GF-D8 (cell line): ENCODE results near the gene IQGAP1.
"Not testable (repeated sequence)": the region's sequence is repeated elsewhere in the genome, so short reads cannot be mapped to it uniquely, and the experiment has no call there.

Source experiments
- DNase-seq: peaks from one replicate; lab custom pipeline; 2025; lab: John Stamatoyannopoulos, UW

Gene IQGAP1

GRCh38 chr15:90387534-90388461 is at the start of gene IQGAP1:
Gene IQGAP1 (plus strand): TSS chr15:90388242. CDS start chr15:90388342, 100 bp downstream.
- DNase-seq, result peak; percentile 91

GRCh38 chr15:90338532-90338931 is 49.5 kb upstream of the IQGAP1 start:
- DNase-seq, result no peak

- DNase-seq, result no peak
These were observed 47.7 kb upstream of the IQGAP1 start for GRCh38 chr15:90340345-90340744.

- DNase-seq, result no peak
These were observed 44.7 kb upstream of the IQGAP1 start for GRCh38 chr15:90343302-90343790.

- peak; percentile 18 for DNase-seq
These were observed 43.4 kb upstream of the IQGAP1 start for GRCh38 chr15:90344662-90345061.

- DNase-seq, result no peak
These were observed 42.2 kb upstream of the IQGAP1 start for GRCh38 chr15:90345857-90346256.

GRCh38 chr15:90347431-90348065 is 40.5 kb upstream of the IQGAP1 start:
- not testable (repeated sequence) for DNase-seq

GRCh38 chr15:90348456-90348855 is 39.6 kb upstream of the IQGAP1 start:
- no peak for DNase-seq

GRCh38 chr15:90349072-90349471 is 39.0 kb upstream of the IQGAP1 start:
- no peak for DNase-seq

GRCh38 chr15:90349821-90350220 is 38.2 kb upstream of the IQGAP1 start:
- no peak for DNase-seq

GRCh38 chr15:90351479-90352106 is 36.4 kb upstream of the IQGAP1 start:
- DNase-seq, result no peak

- DNase-seq, result peak; percentile 65
These were observed 35.7 kb upstream of the IQGAP1 start, which contains the start of gene ZNF774 for GRCh38 chr15:90352107-90352893. Gene ZNF774 (plus strand): TSS chr15:90352284. CDS start chr15:90354661, 2,377 bp downstream.

GRCh38 chr15:90354986-90355385 is 33.1 kb upstream of the IQGAP1 start:
- DNase-seq, result no peak

GRCh38 chr15:90358124-90359033 is 29.7 kb upstream of the IQGAP1 start:
- DNase-seq, result no peak

- no peak for DNase-seq
These were observed 27.3 kb upstream of the IQGAP1 start for GRCh38 chr15:90360746-90361145.

- DNase-seq, result no peak
These were observed 25.2 kb upstream of the IQGAP1 start for GRCh38 chr15:90362936-90363212.

GRCh38 chr15:90364251-90364650 is 23.8 kb upstream of the IQGAP1 start:
- DNase-seq, result no peak

GRCh38 chr15:90365414-90366055 is 22.5 kb upstream of the IQGAP1 start:
- no peak for DNase-seq

- no peak for DNase-seq
These were observed 20.5 kb upstream of the IQGAP1 start for GRCh38 chr15:90367576-90367975.

- no peak for DNase-seq
These were observed 13.0 kb upstream of the IQGAP1 start for GRCh38 chr15:90375071-90375470.
